Neural progenitor cell (in vitro differentiated cells): Measurements from ENCODE around the gene SLC25A40. TPM values are rescaled to one million over a fixed set of nuclear protein-coding genes. Genes with fewer than 3 reads are reported as not detected.
"Not testable (repeated sequence)": the region's sequence is repeated elsewhere in the genome, so short reads cannot be mapped to it uniquely, and the experiment has no call there.

Source experiments
- DNase-seq: peaks from one replicate; pipeline ENCODE4 v3.0.0-alpha.2; 2016; ENCODE audit warnings: low spot score
- H2AFZ ChIP-seq: fragments of 200-600 bp; sonication (generic); replicated peaks from 2 replicates; pipeline ENCODE4 v1.6.1; 2016; ENCODE audit warnings: antibody characterized with exemption
- H3F3A ChIP-seq: fragments of 200-600 bp; sonication (generic); 2 replicates; pipeline ENCODE4 v1.6.1; 2016; ENCODE audit warnings: antibody characterized with exemption, low read depth
- H3K27ac ChIP-seq: fragments of 200-600 bp; sonication (generic); 2 replicates; pipeline ENCODE4 v1.5.1; 2016; ENCODE audit warnings: mild to moderate bottlenecking
- H3K27me3 ChIP-seq: fragments of 200-600 bp; sonication (generic); 2 replicates; pipeline ENCODE4 v1.6.1; 2016; ENCODE audit warnings: mild to moderate bottlenecking, moderate library complexity
- H3K36me3 ChIP-seq: fragments of 200-600 bp; sonication (generic); 2 replicates; pipeline ENCODE4 v1.5.1; 2016
- H3K4me1 ChIP-seq: fragments of 200-600 bp; sonication (generic); 2 replicates; pipeline ENCODE4 v1.6.1; 2016; ENCODE audit warnings: mixed run types
- H3K4me2 ChIP-seq: fragments of 200-600 bp; sonication (generic); 2 replicates; pipeline ENCODE4 v1.6.1; 2016
- H3K4me3 ChIP-seq: fragments of 200-600 bp; sonication (generic); 2 replicates; pipeline ENCODE4 v1.5.1; 2016
- H3K79me2 ChIP-seq: fragments of 200-600 bp; sonication (generic); 2 replicates; pipeline ENCODE4 v1.6.1; 2016; ENCODE audit warnings: low read depth
- H3K9ac ChIP-seq: fragments of 200-600 bp; sonication (generic); 2 replicates; pipeline ENCODE4 v1.6.1; 2016
- H3K9me3 ChIP-seq: fragments of 200-600 bp; sonication (generic); 2 replicates; pipeline ENCODE4 v1.5.1; 2016; ENCODE audit warnings: low read depth
- H4K20me1 ChIP-seq: fragments of 200-600 bp; sonication (generic); 2 replicates; pipeline ENCODE4 v1.6.1; 2016; ENCODE audit warnings: low read depth
- H3K27ac Mint-ChIP-seq: 3 replicates; pipeline ENCODE4 v1.8.0; 2021; ENCODE audit warnings: mixed read lengths
- H3K27me3 Mint-ChIP-seq: 2 replicates; pipeline ENCODE4 v1.8.0; 2022; ENCODE audit warnings: low read depth, mild to moderate bottlenecking, inconsistent platforms, moderate library complexity, mixed read lengths; ENCODE audit not compliant: insufficient read depth
- H3K36me3 Mint-ChIP-seq: 3 replicates; pipeline ENCODE4 v1.8.0; 2021; ENCODE audit warnings: mixed read lengths
- H3K4me1 Mint-ChIP-seq: 3 replicates; pipeline ENCODE4 v1.8.0; 2021; ENCODE audit warnings: mixed read lengths
- H3K4me3 Mint-ChIP-seq: 3 replicates; pipeline ENCODE4 v1.8.0; 2021; ENCODE audit warnings: mild to moderate bottlenecking, moderate library complexity, mixed read lengths
- H3K9me3 Mint-ChIP-seq: 3 replicates; pipeline ENCODE4 v1.8.0; 2020; ENCODE audit warnings: mixed read lengths
- CTCF ChIP-seq: fragments of 200-600 bp; sonication (generic); IDR thresholded peaks from 2 replicates; pipeline ENCODE4 v1.5.1; 2017; ENCODE audit warnings: antibody characterized with exemption, mild to moderate bottlenecking
- EZH2 ChIP-seq: fragments of 200-600 bp; sonication (generic); IDR thresholded peaks from 2 replicates; pipeline ENCODE4 v1.6.1; 2017; ENCODE audit warnings: antibody characterized with exemption, mild to moderate bottlenecking, moderate library complexity
- EZH2phosphoT487 ChIP-seq: fragments of 200-600 bp; sonication (generic); IDR thresholded peaks from 2 replicates; pipeline ENCODE4 v1.6.1; 2017; ENCODE audit warnings: antibody characterized with exemption
- total RNA-seq: library from RNA; depleted of rRNA; stranded (reverse); fragments of >200 nt; gene quantifications from 2 replicates; pipeline ENCODE4 v1.2.3, GENCODE V29; 2015; ENCODE audit warnings: low replicate concordance

SLC25A40 gene
- total RNA-seq, 1 donor from 2014 or later = 57.3 TPM

DNA sequence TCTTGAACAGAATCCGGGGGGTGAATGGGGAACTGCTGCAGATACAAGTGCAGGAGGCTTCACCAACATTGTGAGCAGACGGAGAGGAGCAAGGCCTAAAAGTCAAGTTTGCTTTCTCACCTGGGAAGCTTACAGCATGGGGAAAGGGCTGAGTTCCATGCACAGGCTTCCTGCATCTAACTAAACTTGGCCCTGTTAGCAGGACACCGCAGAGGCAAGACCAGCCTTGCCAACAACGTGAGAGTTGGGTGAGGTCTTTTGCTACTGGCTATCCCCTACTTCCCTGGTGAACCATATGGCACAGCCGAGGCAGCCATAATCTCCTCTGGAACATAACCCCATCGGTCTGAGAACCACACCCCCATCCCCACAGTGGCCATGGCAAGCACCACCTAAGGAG lies 43.7 kb upstream of the SLC25A40 start:
- TF ChIP-seq CTCF (no peak), EZH2 (no peak), EZH2phosphoT487 (no peak)
- no peak for DNase-seq
- no peaks in the 10 kb centered on the region for H3K27me3 ChIP-seq
- Mint-ChIP-seq H3K36me3 (no peaks in the 10 kb centered on the region), H3K27me3 (no peaks in the 10 kb centered on the region), H3K4me1 (no peaks in the 10 kb centered on the region), H3K9me3 (no peaks in the 10 kb centered on the region), H3K27ac (no peak overlapping the region), H3K4me3 (no peak overlapping the region)
- H3K27ac ChIP-seq = no peak overlapping the region
- H2AFZ ChIP-seq = no peak overlapping the region
- H3K4me3 ChIP-seq = no peak overlapping the region
- no peaks in the 10 kb centered on the region for H3K36me3 ChIP-seq
- no peaks in the 10 kb centered on the region for H3K4me1 ChIP-seq
- no peak overlapping the region for H3K4me2 ChIP-seq
- H3K9ac ChIP-seq = no peak overlapping the region
- H3K79me2 ChIP-seq = no peaks in the 10 kb centered on the region
- no peaks in the 10 kb centered on the region for H3K9me3 ChIP-seq
- no peaks in the 10 kb centered on the region for H3F3A ChIP-seq
- H4K20me1 ChIP-seq = no peaks in the 10 kb centered on the region

DNA sequence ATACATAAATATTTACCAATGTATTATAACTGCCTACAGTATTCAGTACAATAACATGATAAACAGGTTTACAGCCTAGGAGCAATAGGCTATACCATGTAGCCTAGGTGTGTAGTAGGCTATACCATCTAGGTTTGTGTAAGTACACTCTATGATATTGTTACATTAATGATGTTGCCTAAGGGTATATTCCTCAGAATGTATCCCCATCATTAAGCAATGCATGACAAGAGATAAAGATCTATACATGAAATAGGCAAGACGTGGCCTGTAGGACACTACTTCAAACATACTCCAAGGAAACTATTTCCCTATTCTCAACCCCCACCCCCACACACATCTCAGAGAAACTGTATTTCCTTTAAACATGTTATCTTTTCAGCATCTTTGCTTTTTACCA lies 42.6 kb upstream of the SLC25A40 start:
- Mint-ChIP-seq H3K27me3 (no peaks in the 10 kb centered on the region), H3K9me3 (no peaks in the 10 kb centered on the region), H3K36me3 (no peaks in the 10 kb centered on the region), H3K27ac (no peak overlapping the region), H3K4me3 (no peak overlapping the region), H3K4me1 (no peaks in the 10 kb centered on the region)
- Histone ChIP-seq H3K27me3 (no peaks in the 10 kb centered on the region), H2AFZ (no peak overlapping the region), H3K4me1 (no peaks in the 10 kb centered on the region), H3K4me3 (no peak overlapping the region), H3K9ac (no peak overlapping the region), H4K20me1 (no peaks in the 10 kb centered on the region), H3F3A (no peaks in the 10 kb centered on the region), H3K36me3 (no peaks in the 10 kb centered on the region), H3K79me2 (no peaks in the 10 kb centered on the region), H3K4me2 (no peak overlapping the region), H3K9me3 (no peaks in the 10 kb centered on the region), H3K27ac (no peak overlapping the region)
- TF ChIP-seq EZH2 = no peak
- no peak for TF ChIP-seq EZH2phosphoT487
- TF ChIP-seq CTCF = no peak
- no peak for DNase-seq

DNA sequence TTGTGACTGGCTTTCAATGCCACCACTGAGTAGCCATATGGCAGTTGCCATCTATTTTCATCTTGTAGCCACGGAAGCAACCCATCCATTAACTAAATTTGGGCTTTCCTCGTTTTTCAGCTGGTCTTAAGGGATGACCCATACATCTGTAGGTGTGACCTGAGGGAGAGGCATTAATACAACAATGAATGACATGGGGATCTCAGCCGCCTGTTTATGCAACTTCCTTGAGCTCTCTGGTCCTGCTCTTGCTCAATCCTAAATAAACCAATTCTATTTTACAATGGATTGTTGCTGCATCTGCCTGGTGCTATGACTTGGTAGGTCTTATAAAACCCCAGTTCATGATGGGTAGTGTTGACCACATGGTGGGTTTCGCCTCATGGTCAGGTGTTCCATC lies 36.0 kb upstream of the SLC25A40 start:
- H3K4me1 Mint-ChIP-seq = no peaks in the 10 kb centered on the region
- Histone ChIP-seq H3K9me3 (no peaks in the 10 kb centered on the region), H4K20me1 (no peaks in the 10 kb centered on the region), H3K27me3 (no peaks in the 10 kb centered on the region), H2AFZ (no peak overlapping the region), H3K9ac (no peak overlapping the region), H3K36me3 (peaks cover 7% of the 10 kb centered on the region), H3F3A (peaks cover 15% of the 10 kb centered on the region), H3K4me2 (no peak overlapping the region), H3K4me3 (no peak overlapping the region), H3K4me1 (no peaks in the 10 kb centered on the region), H3K79me2 (no peaks in the 10 kb centered on the region), H3K27ac (no peak overlapping the region)
- H3K4me3 Mint-ChIP-seq = no peak overlapping the region
- H3K27me3 Mint-ChIP-seq = peaks cover 4% of the 10 kb centered on the region
- H3K9me3 Mint-ChIP-seq = no peaks in the 10 kb centered on the region
- TF ChIP-seq CTCF = no peak
- TF ChIP-seq EZH2 = no peak
- TF ChIP-seq EZH2phosphoT487 = no peak
- no peak overlapping the region for H3K27ac Mint-ChIP-seq
- no peak for DNase-seq
- peaks cover 10% of the 10 kb centered on the region for H3K36me3 Mint-ChIP-seq

DNA sequence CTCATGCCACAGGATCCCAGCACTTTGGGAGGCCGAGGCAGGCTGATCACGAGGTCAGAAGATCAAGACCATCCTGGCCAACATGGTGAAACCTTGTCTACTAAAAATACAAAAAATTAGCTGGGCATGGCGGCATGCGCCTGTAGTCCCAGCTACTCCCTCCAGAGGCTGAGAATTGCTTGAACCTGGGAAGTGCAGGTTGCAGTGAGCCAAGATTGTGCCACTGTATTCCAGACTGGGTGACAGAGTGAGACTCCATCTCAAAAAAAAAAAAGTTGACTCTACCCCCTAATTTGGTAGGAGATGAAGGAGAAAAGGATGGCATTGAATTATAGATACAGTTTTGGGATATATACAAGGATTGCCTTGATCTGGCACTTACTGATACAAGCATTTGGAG lies 32.7 kb upstream of the SLC25A40 start:
- not testable (repeated sequence) for H3K9ac ChIP-seq, H3K4me2 ChIP-seq, H3K27me3 Mint-ChIP-seq, H3K4me1 Mint-ChIP-seq, H3K27ac Mint-ChIP-seq, H3K4me3 ChIP-seq, H2AFZ ChIP-seq, H3K4me3 Mint-ChIP-seq, H3K9me3 ChIP-seq, H4K20me1 ChIP-seq, H3K9me3 Mint-ChIP-seq, DNase-seq, H3K4me1 ChIP-seq, H3K27ac ChIP-seq, H3K27me3 ChIP-seq, H3K36me3 ChIP-seq, H3K79me2 ChIP-seq
- peaks cover 25% of the 10 kb centered on the region for H3F3A ChIP-seq
- H3K36me3 Mint-ChIP-seq = peaks cover 12% of the 10 kb centered on the region

- not testable (repeated sequence) for H3K4me2 ChIP-seq
Measured at GRCh38 chr7:87907136-87907906, 31.2 kb upstream of the SLC25A40 start.

More at GRCh38 chr7:87907136-87907906, 31.2 kb upstream of the SLC25A40 start:
- H3K4me1 Mint-ChIP-seq, H3K79me2 ChIP-seq, H3K27me3 Mint-ChIP-seq, H3K4me3 Mint-ChIP-seq, H3K4me3 ChIP-seq, H3K27ac ChIP-seq, H4K20me1 ChIP-seq, H3K27ac Mint-ChIP-seq, H3K9ac ChIP-seq, H3K4me1 ChIP-seq, H2AFZ ChIP-seq, H3K9me3 ChIP-seq, H3K9me3 Mint-ChIP-seq, H3K27me3 ChIP-seq, DNase-seq: not testable (repeated sequence)
- H3K36me3 Mint-ChIP-seq = peaks cover 15% of the 10 kb centered on the region
- H3F3A ChIP-seq = peaks cover 25% of the 10 kb centered on the region
- H3K36me3 ChIP-seq = peaks cover 10% of the 10 kb centered on the region
